ENCODE results near the gene PGS1.

- TF ChIP-seq CTCF (conservative IDR thresholded peaks at IDR 0.05; ENCODE audit: low read depth, low read length) (no peak), EZH2 (IDR thresholded peaks at IDR 0.05; ENCODE audit: borderline replicate concordance, low read depth, low read length, poor library complexity, severe bottlenecking) (no peak)
These were observed 56.2 kb downstream of the PGS1 start for GRCh38 chr17:78434455-78435329.
